Activated naive CD4-positive, alpha-beta T cell treated with anti-CD3 and anti-CD28 coated beads for 36 hours (primary cell): ENCODE results near the gene CTNNBIP1. TPM values are rescaled to one million over a fixed set of nuclear protein-coding genes. Genes with fewer than 3 reads are reported as not detected.
"Not testable (repeated sequence)": the region's sequence is repeated elsewhere in the genome, so short reads cannot be mapped to it uniquely, and the experiment has no call there.

Experiments
- CTCF ChIA-PET: fragments of 350-600 bp; sonication (Branson Sonifier 250); formaldehyde crosslinking; loops from one replicate; lab custom pipeline; 2021; ENCODE audit warnings: antibody characterized with exemption; lab: Charles Lee
- DNase-seq: peaks from one replicate; pipeline ENCODE4 v3.0.0-alpha.2; 2020
- H3K27ac Mint-ChIP-seq: one replicate; pipeline ENCODE4 v1.8.0; 2021; ENCODE audit warnings: mild to moderate bottlenecking, mixed read lengths
- H3K27me3 Mint-ChIP-seq: one replicate; pipeline ENCODE4 v1.8.0; 2021; ENCODE audit warnings: low read depth, mixed read lengths
- H3K36me3 Mint-ChIP-seq: one replicate; pipeline ENCODE4 v1.8.0; 2021; ENCODE audit warnings: low read depth, mixed read lengths
- H3K4me1 Mint-ChIP-seq: one replicate; pipeline ENCODE4 v1.8.0; 2021; ENCODE audit warnings: low read depth, mixed read lengths
- H3K4me3 Mint-ChIP-seq: one replicate; pipeline ENCODE4 v1.8.0; 2021; ENCODE audit warnings: mild to moderate bottlenecking, moderate library complexity, mixed read lengths
- H3K9me3 Mint-ChIP-seq: one replicate; pipeline ENCODE4 v1.8.0; 2021; ENCODE audit warnings: mixed read lengths
- intact Hi-C: fragments of 100-400 bp; cut with micrococcal nuclease; formaldehyde crosslinking; loops from one replicate; pipeline ENCODE4 v1.15.1; 2023
- total RNA-seq, 2 experiments: library from RNA; stranded (reverse); gene quantifications; one replicate each; pipeline ENCODE4 v1.2.3, GENCODE V29; 2021

Gene CTNNBIP1
- total RNA-seq, 2 experiments from 2014 or later, result 9.5 to 10.3 TPM

- Mint-ChIP-seq H3K4me1 (peaks cover 47% of the 10 kb centered on the region), H3K36me3 (no peaks in the 10 kb centered on the region), H3K27ac (no peak overlapping the region), H3K4me3 (no peak overlapping the region), H3K27me3 (no peaks in the 10 kb centered on the region), H3K9me3 (no peaks in the 10 kb centered on the region)
- intact Hi-C loops, result no loop called here
- no peak for DNase-seq
- CTCF ChIA-PET, result no interaction called here
Measured at GRCh38 chr1:9807541-9807940, 102.5 kb downstream of the CTNNBIP1 start.

DNA sequence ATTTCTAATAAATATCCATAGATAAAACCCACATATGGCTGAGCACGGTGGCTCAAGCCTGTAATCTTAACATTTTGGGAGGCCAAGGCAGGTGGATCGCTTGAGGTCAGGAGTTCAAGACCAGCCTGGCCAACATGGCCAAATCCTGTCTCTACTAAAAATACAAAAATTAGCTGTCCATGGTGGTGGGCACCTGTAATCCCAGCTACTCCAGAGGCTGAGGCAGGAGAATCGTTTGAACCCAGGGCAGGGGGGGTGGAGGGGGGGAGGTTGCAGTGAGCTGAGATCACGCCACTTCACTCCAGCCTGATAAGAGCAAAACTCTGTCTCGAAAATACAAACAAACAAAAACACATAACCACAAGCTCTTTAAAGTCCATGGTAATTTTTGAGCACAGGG lies 104.1 kb downstream of the CTNNBIP1 start:
- peaks cover 53% of the 10 kb centered on the region for H3K4me1 Mint-ChIP-seq
- CTCF ChIA-PET, result interaction anchor here (1.5 to 2.1 kb wide), 2 partner anchors 21 to 63 kb away, joined by 6 read pairs; no protein-coding TSS in a partner anchor
- H3K27ac Mint-ChIP-seq, result not testable (repeated sequence)

GRCh38 chr1:9805006-9805508 lies 105.0 kb downstream of the CTNNBIP1 start:
- no peaks in the 10 kb centered on the region for H3K9me3 Mint-ChIP-seq
- no peaks in the 10 kb centered on the region for H3K27me3 Mint-ChIP-seq
- CTCF ChIA-PET, result interaction anchor here (0.6 to 2.1 kb wide), 3 partner anchors 20 to 1446 kb away, joined by 3 to 6 read pairs (median 6); no protein-coding TSS in a partner anchor
- DNase-seq, result no peak
- no peak overlapping the region for H3K27ac Mint-ChIP-seq
- no peaks in the 10 kb centered on the region for H3K36me3 Mint-ChIP-seq
- H3K4me3 Mint-ChIP-seq, result no peak overlapping the region
- intact Hi-C loops, result no loop called here
- H3K4me1 Mint-ChIP-seq, result peaks cover 53% of the 10 kb centered on the region

More for the DNA sequence above, 104.1 kb downstream of the CTNNBIP1 start:
- H3K36me3 Mint-ChIP-seq, intact Hi-C loops, H3K4me3 Mint-ChIP-seq, DNase-seq, H3K9me3 Mint-ChIP-seq, H3K27me3 Mint-ChIP-seq: not testable (repeated sequence)

- DNase-seq, H3K27ac Mint-ChIP-seq, H3K4me3 Mint-ChIP-seq, intact Hi-C loops, H3K36me3 Mint-ChIP-seq, H3K9me3 Mint-ChIP-seq, H3K27me3 Mint-ChIP-seq: not testable (repeated sequence)
- H3K4me1 Mint-ChIP-seq, result peaks cover 53% of the 10 kb centered on the region
- CTCF ChIA-PET, result interaction anchor here (0.6 to 1.2 kb wide), 3 partner anchors 19 to 312 kb away, joined by 3 to 6 read pairs (median 4); no protein-coding TSS in a partner anchor
Measured at GRCh38 chr1:9803003-9803918, 106.8 kb downstream of the CTNNBIP1 start.

GRCh38 chr1:9801909-9802308 lies 108.2 kb downstream of the CTNNBIP1 start:
- CTCF ChIA-PET, result interaction anchor here (0.6 to 3.6 kb wide), 2 partner anchors 16 to 18 kb away, joined by 3 to 24 read pairs; no protein-coding TSS in a partner anchor
- H3K4me3 Mint-ChIP-seq, result no peak overlapping the region
- no peak for DNase-seq
- H3K27ac Mint-ChIP-seq, result no peak overlapping the region
- no peaks in the 10 kb centered on the region for H3K36me3 Mint-ChIP-seq
- no peaks in the 10 kb centered on the region for H3K9me3 Mint-ChIP-seq
- intact Hi-C loops, result no loop called here
- peaks cover 58% of the 10 kb centered on the region for H3K4me1 Mint-ChIP-seq
- H3K27me3 Mint-ChIP-seq, result no peaks in the 10 kb centered on the region

Other genes starting within 250 kb of the CTNNBIP1 start
- gene CLSTN1, start 86.3 kb downstream of the CTNNBIP1 start, total RNA-seq, result 10 to 100 TPM; 24.0 to 24.9 TPM
- 10 to 100 TPM; 26.1 to 27.0 TPM for gene LZIC, start 33.1 kb upstream of the CTNNBIP1 start, total RNA-seq
- gene NMNAT1, start 33.2 kb upstream of the CTNNBIP1 start, total RNA-seq, result 1 to 10 TPM; 7.5 to 8.0 TPM
- not detected for gene RBP7, start 87.0 kb upstream of the CTNNBIP1 start, total RNA-seq
- 10 to 100 TPM; 20.1 to 21.3 TPM for gene UBE4B, start 122.7 kb upstream of the CTNNBIP1 start, total RNA-seq